Measurements from ENCODE around the gene CNTFR.
A peak's percentile ranks its signal among the peaks of the same experiment; 100 is the strongest.
"Not testable (repeated sequence)": the region's sequence is repeated elsewhere in the genome, so short reads cannot be mapped to it uniquely, and the experiment has no call there.

The CNTFR gene

GRCh38 chr9:34589636-34590380 is at the start of gene CNTFR:
Gene CNTFR (minus strand): TSS chr9:34589724. CDS start chr9:34568981, 20,743 bp downstream.
- DNase-seq: no peak

- DNase-seq: not testable (repeated sequence)
Measured at GRCh38 chr9:34639322-34639721, 49.8 kb upstream of the CNTFR start.

DNA sequence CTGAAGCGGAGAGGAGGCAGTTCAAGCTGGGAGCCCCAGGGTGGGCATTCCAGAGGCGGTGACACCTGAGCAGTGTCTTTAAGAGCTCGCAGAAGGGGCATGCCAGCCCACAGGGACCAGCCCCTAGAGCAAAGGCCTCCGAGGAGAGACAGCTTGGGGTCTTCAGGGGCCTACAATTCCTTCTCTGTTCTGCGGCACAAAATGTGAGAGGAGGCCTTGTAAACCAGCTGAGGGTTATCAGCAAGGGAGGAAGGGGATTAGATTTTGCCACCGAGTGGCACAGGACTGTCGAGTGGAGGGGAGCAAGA is 48.6 kb upstream of the CNTFR start:
- DNase-seq: no peak

DNA sequence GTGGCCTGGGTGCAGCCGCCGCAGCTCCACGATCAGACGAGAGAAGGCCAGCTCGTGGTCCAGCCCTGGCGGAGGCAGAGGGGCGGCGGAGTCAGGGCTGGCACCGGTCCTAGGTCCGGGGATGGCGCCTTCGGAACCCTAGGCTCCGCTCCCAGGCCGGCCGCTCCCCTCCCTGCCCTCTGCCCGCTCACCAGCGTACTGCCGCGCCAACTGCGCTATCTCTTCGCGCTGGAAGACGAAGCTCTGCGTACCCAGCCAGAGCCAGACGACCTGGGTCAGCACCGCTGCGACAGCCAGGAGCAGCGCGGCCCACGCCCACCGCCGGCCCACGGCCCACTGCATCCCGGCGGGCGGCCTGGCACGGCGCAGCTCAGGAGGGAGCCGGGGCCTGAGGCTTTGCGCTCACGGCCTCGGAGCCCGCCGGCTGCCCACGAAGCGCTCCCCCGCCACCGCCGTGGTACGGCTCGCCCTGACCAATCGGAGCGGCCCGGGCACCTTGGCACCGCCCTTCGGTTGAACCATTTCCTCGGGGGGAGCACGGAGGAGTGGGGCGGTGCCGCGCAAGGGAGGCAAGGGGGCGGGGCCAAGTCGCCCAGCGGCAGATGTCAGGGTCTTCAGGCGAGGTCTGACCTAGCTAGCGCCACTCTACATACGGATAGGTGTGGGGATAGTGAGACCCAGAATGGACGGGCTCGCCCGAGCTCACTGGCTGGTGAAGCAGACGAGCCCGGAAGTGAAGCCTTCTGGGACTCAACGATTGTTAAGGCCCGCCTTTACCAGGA is 48.0 kb upstream of the CNTFR start, which contains the start of gene SIGMAR1:
TSS of gene SIGMAR1 (minus strand) at position 432 of the 782 bp plus-strand sequence. CDS start at position 342, 90 bp downstream.
- DNase-seq: peak; percentile 73

- DNase-seq: no peak
Measured at GRCh38 chr9:34636791-34637355, 47.3 kb upstream of the CNTFR start.

DNA sequence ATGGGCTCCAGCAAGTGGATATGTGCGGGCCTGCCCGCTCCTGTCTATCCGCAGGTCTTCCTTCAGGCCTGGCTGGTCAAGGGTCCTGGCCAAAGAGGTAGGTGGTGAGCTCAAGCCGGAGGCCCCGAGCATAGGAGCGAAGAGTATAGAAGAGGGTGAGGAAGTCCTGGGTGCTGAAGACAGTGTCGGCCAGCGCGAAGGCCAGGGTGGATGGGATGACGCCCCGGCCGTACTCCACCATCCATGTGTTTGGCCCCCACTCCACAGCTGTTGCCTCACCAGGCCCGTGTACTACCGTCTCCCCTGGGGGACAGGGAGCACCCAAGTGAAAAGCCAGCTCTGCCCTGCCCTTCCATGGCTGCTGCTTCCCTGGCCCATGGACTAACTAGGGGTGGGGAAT is 46.0 kb upstream of the CNTFR start:
- no peak for DNase-seq

GRCh38 chr9:34634551-34635248 is 45.2 kb upstream of the CNTFR start:
- no peak for DNase-seq

DNA sequence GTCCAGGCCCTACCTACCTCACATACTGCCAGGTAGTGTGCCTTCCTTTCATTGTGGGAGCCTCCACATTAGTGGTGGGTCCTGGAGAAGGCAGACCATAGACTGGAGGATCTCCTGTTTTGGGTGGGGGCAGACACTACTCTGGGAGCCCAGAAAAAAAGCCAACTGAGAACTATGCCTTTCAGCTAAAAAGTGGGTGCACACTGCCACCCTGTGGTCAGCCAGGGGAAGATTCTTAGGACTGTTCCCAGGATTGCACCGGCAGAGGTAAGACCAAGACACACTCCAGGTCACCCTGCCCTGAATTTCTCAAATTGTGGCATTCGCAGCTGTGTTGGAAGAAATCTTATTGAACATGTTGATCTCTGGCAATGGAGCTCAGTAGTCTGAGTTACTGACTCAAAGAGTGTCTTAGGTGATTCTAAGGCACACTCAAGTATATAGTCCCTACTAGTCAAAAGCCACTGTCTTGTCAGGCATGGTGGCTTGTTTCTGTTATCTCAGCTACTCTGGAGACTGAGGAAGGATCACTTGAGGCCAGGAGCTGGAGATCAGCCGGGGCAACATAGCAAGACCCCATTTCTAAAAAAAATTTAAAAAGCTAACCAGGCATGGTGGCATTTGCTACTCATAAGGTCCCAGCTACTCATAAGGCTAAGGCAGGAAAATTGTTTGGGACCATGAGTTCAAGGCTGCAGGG is 44.5 kb upstream of the CNTFR start:
- DNase-seq: peak; percentile 20

DNA sequence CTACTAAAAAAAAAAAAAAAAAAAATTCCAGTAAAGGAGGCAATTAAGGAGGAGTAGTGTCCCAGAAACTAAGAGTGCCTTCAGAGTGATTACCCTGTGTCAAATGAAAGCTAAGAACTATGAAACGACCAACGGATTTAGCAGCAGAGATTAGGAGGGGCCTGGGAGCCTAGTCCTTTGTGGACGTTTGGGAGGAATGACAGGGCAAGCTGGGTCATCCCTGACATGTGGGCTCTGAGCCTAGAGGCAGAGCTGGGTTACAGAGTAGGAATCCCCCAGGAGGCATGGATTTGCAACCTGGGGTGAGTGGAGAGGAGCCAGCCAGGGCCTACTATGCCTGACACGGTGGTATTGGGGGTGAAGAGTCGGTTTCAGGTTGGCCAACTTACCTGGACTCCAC is 43.6 kb upstream of the CNTFR start:
- no peak for DNase-seq

GRCh38 chr9:34630402-34631154 is 41.1 kb upstream of the CNTFR start:
- no peak for DNase-seq

DNA sequence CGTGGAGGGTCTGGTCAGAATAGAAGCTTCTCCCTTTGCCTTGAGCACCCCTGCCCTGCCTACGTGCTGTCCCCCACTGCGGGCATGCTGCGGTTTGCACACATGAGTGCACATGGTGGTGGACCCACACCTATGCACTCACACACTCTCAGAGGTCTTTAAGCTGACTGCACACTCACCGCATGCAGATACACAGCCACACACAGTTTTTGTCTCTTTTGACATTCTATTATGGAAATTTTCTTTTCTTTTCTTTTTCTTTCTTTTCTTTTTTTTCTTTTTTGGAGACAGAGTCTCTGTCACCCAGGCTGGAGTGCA is 39.9 kb upstream of the CNTFR start:
- DNase-seq: no peak

DNA sequence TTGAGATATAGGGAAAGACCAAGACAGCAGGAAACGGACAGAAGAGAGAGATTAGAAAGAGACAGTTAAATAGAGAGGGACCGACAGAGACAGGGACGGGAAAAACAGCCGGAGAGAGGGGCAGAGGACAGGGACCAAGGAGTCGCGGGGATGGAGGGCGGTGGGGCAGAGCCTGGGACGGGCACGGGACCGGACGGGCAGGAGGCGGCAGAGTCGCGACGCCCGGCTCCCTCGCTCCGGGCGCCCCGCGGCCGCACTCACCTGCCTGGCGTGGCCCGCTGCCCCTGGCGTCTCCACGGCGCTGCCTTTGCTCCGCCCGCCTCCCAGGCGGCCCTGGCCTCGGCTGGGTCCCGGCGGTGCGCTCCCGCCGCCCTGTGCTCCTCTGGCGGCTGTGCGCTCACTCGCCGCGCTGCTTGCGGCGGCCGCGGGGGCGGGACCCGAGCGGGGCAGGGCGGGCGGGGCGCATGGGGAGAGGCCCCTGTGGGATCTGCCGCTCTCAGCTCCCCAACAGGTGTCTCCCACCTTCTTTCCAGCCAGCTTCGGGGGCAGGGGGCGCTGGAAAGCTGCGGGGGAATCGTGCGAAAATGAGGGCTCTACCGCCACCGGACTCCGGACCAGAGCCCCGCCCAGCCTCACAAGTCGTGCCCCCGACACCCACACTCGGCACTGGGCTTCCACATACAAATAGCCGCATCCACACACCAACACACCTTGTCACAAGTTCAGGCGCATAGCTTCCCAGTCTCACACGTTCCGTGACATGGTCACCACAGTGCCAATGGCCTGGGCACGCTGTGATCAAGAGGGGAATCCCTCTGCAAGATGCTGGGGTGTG is 39.3 kb upstream of the CNTFR start, which contains the start of gene ARID3C:
TSS of gene ARID3C (minus strand) at position 411 of the 835 bp plus-strand sequence. CDS start 1,052 bp downstream, outside the sequence.
- DNase-seq: no peak

DNA sequence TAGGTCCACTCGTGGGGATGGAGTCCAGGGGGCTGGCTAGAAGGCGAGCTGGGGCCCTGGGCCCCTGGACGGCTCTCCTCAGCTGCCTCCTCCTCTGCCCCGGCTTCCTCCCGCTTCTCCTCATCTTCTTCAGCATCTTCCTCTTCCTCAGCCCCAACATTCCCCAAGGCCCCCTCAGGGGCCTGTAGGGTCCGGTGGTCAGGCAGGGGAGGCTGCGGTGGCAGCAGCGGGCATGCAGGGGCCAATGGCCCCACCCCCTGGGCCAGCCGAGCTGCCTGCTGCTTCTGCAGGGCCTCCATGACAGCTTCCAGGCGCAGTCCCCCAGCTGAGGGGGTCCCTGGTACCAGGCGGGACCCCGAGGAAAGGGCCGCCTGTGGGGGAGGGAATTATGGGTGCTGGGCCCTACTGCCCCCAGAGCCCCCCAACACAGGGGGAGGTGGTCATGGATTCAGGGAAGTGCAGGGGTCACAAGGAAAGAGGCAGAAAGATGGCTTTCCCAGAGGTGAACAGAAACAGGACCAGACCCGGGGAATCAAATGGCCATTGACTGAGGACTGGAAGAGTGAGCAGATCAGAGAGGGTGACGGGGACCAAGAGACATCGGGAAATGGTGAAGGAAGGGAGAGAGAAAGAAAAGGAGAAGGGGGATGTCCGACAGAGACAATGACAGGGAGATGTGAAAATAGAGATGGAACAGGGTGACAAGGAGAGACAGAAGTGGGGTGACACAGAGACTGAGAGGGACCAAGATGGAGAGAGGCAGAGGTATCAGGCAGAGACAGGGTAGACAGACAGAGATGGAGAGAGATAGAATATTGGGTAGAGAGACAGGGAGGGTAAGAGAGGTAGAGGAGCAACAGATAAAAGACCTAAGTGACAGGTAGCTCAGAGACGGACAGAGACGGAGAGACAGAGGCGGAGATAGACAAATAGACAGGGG is 38.5 kb upstream of the CNTFR start:
- no peak for DNase-seq

DNA sequence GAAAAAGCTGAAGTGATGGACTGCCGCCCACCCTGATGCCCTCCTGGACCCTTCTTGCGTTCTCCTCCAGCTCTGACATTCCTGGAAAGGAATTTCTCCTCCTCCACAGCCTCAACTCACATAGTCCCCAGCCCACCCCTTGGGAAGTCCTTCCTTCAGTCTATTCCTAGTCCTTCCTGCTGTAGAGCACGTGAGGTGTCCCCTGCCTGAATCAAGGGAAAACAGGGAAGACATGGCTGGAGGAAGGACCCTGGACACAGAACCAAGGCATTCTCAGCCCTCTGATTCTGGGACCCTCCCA is 35.6 kb upstream of the CNTFR start:
- DNase-seq: no peak

DNA sequence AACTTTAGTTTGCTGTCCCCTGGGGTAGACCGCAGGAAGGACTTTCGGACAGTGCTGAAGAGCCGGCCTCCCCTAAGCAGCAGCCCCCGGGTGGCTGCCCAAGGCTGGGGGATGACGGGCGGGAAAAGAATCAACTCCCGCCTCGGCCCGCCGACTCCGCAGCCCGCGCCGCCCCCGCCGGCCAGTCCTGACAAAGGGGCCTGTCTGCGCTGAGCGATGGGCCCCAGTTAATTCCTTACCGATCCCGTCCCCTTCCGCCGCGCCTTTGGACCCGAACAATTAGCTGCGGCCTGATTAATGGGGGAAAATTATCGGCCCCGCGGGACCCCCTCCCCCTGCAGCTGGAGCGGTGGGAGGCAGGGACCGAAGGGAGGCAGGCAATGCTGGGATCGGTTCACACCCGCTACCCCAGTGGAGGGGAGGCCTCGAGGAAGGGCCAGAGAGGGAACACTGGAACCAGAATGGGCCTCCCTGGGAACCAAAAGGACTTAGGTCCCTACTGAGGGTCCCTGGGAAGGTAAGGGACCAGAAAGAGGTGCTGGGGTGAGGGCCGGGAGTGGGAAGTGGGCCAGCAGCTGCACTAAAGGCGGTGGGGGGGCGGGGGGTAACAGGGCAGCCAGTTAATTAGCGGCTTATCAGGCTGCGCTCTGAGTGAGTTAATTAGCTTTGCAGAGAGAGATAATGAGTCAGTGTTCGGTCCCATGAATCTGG is 35.1 kb upstream of the CNTFR start:
- DNase-seq: no peak

GRCh38 chr9:34623374-34624235 is 34.1 kb upstream of the CNTFR start:
- DNase-seq: no peak

GRCh38 chr9:34620061-34620994 is 30.8 kb upstream of the CNTFR start, which contains the start of gene DCTN3:
Gene DCTN3 (minus strand): TSS chr9:34620495. CDS start chr9:34620464, 31 bp downstream.
- DNase-seq: peak; percentile 62
